Spleen (tissue), 7 donors: ENCODE results near the gene PELI3.
A peak's percentile ranks its signal among the peaks of the same experiment; 100 is the strongest.

ENCODE experiments used
- CTCF ChIP-seq, 11 experiments: fragments of 200-600 bp in 7 of 11; fragments of 450-650 bp in 4 of 11; sonication (generic) in 4 of 11; IDR thresholded peaks in 8 of 11; conservative IDR thresholded peaks in 3 of 11; 1 replicate in 7 of 11; 2 replicates in 4 of 11; pipeline versions ENCODE4 v1.4.0 to v1.8.0; 2016 to 2021; ENCODE audit warnings: antibody characterized with exemption in 11 of 11, inconsistent platforms in 4 of 11, mild to moderate bottlenecking in 1 of 11
- POLR2AphosphoS5 ChIP-seq, 3 donors: sonication (generic); formaldehyde crosslinking; IDR thresholded peaks; one replicate each; pipeline ENCODE4 v1.5.1; 2017; ENCODE audit warnings: antibody characterized with exemption in 3 of 3
- donor health status: DM: no; HTN: no; CAD: no; lungs with moderate emphysema.
- donor health status: DM: no; HTN: no; CAD: no.
- donor health status: DM: no; HTN: no; CAD: no.

GRCh38 chr11:66467756-66468155 lies 1.1 kb downstream of the PELI3 start:
- no peak for TF ChIP-seq CTCF (IDR thresholded peaks at IDR 0.05 in 8 of 11, conservative IDR thresholded peaks at IDR 0.05 in 3 of 11)
- peak in 2 of 3 donors; percentile 6 to 12 for TF ChIP-seq POLR2AphosphoS5 (IDR thresholded peaks at IDR 0.05)
